GM19193 (cell line): ENCODE measurements around the gene ABCC8.

Source experiments
- POLR2A ChIP-seq: IDR thresholded peaks from 4 replicates; pipeline ENCODE4 v1.6.1; 2011; ENCODE audit not compliant: insufficient read depth, insufficient read length; ENCODE audit errors: extremely low read depth

The ABCC8 gene

GRCh38 chr11:17511571-17511970 lies 34.9 kb upstream of the ABCC8 start:
- TF ChIP-seq POLR2A = no peak

- no peak for TF ChIP-seq POLR2A
Measured at GRCh38 chr11:17510507-17511206, 34.0 kb upstream of the ABCC8 start.

- TF ChIP-seq POLR2A = no peak
Measured at GRCh38 chr11:17508791-17509190, 32.1 kb upstream of the ABCC8 start.

- TF ChIP-seq POLR2A = no peak
Measured at GRCh38 chr11:17508306-17508705, 31.7 kb upstream of the ABCC8 start.

GRCh38 chr11:17507773-17508172 lies 31.1 kb upstream of the ABCC8 start:
- no peak for TF ChIP-seq POLR2A

GRCh38 chr11:17506942-17507341 lies 30.3 kb upstream of the ABCC8 start:
- TF ChIP-seq POLR2A = no peak

GRCh38 chr11:17506314-17506713 lies 29.7 kb upstream of the ABCC8 start:
- TF ChIP-seq POLR2A = no peak

- no peak for TF ChIP-seq POLR2A
Measured at GRCh38 chr11:17505146-17505545, 28.5 kb upstream of the ABCC8 start.

- no peak for TF ChIP-seq POLR2A
Measured at GRCh38 chr11:17504330-17505107, 27.9 kb upstream of the ABCC8 start.

GRCh38 chr11:17502630-17503029 lies 26.0 kb upstream of the ABCC8 start:
- TF ChIP-seq POLR2A = no peak

GRCh38 chr11:17500673-17501072 lies 24.0 kb upstream of the ABCC8 start:
- TF ChIP-seq POLR2A = no peak

GRCh38 chr11:17498475-17498874 lies 21.8 kb upstream of the ABCC8 start:
- TF ChIP-seq POLR2A = no peak

GRCh38 chr11:17498058-17498457 lies 21.4 kb upstream of the ABCC8 start:
- TF ChIP-seq POLR2A = no peak

GRCh38 chr11:17496406-17496805 lies 19.8 kb upstream of the ABCC8 start:
- no peak for TF ChIP-seq POLR2A

GRCh38 chr11:17494019-17494418 lies 17.4 kb upstream of the ABCC8 start:
- TF ChIP-seq POLR2A = no peak

GRCh38 chr11:17490938-17491337 lies 14.3 kb upstream of the ABCC8 start:
- no peak for TF ChIP-seq POLR2A
